Measurements from ENCODE around the gene JMY.

DNA sequence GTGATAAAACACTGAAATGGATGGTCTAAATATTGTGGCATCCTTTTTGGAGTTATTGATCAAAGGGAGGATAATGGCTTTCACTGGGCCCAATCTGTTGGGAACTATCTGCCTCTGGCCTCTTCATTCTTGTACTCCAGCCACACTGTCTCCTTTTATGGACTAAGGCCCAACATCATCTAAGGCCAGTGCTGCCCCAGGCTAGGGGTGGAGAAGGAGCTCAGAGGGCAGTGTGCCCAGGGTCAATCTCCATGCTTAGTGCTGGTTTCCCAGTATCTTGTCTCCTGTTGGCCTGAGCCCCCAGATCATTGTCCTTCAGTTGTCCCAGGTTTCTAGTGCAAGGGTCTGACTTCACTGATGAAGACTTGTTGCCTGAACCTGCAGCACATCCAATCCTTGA lies 26.4 kb upstream of the JMY start:
- TF ChIP-seq KLF8 (tag by site-specific recombination; IDR thresholded peaks at IDR 0.05): no peak
- no peak for TF ChIP-seq TCF7L2 (IDR thresholded peaks at IDR 0.05; ENCODE audit: borderline replicate concordance, low read depth, low read length)
- TF ChIP-seq HIC1 (tag by site-specific recombination; IDR thresholded peaks at IDR 0.05): no peak
- TF ChIP-seq OSR2 (tag by site-specific recombination; IDR thresholded peaks at IDR 0.05): no peak
- TF ChIP-seq ZBTB10 (tag by site-specific recombination; IDR thresholded peaks at IDR 0.05): no peak
- TF ChIP-seq, protein P1, sequence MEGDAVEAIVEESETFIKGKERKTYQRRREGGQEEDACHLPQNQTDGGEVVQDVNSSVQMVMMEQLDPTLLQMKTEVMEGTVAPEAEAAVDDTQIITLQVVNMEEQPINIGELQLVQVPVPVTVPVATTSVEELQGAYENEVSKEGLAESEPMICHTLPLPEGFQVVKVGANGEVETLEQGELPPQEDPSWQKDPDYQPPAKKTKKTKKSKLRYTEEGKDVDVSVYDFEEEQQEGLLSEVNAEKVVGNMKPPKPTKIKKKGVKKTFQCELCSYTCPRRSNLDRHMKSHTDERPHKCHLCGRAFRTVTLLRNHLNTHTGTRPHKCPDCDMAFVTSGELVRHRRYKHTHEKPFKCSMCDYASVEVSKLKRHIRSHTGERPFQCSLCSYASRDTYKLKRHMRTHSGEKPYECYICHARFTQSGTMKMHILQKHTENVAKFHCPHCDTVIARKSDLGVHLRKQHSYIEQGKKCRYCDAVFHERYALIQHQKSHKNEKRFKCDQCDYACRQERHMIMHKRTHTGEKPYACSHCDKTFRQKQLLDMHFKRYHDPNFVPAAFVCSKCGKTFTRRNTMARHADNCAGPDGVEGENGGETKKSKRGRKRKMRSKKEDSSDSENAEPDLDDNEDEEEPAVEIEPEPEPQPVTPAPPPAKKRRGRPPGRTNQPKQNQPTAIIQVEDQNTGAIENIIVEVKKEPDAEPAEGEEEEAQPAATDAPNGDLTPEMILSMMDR (tag by site-specific recombination; IDR thresholded peaks at IDR 0.05): no peak
